ENCODE measurements around the gene SPRED1.
"Not testable (repeated sequence)": the region's sequence is repeated elsewhere in the genome, so short reads cannot be mapped to it uniquely, and the experiment has no call there.

SPRED1 gene

DNA sequence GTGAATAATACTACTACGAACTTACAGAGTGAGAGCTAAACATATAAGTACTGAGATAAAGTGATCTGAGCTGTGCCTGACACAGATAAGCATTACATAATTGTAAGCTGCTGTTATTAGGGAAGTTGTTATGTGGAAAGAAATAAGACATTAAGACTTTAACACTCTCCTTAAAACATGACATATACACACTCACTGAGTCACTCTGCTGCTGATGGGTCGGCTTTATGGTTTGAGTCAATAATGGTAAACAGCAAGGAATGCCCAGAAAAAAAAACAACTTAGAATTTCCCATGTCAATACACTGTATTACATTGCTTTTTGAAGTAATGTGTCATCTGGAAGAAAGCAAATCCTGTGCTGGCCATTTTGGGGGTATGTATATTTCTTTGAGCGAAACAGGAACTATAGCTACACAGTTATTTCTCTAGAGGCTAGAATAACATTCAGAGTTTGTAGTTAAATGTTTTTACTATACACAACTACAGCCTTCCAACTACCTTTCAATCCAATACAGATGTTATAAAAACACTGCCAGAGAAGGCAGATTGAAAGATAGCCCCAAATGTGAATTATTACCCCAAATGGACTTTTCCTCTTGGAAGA, 22.8 kb upstream of the SPRED1 start:
- in situ Hi-C loops (cut with MboI; ENCODE audit: low sequenced_read_pairs), result no loop called here

DNA sequence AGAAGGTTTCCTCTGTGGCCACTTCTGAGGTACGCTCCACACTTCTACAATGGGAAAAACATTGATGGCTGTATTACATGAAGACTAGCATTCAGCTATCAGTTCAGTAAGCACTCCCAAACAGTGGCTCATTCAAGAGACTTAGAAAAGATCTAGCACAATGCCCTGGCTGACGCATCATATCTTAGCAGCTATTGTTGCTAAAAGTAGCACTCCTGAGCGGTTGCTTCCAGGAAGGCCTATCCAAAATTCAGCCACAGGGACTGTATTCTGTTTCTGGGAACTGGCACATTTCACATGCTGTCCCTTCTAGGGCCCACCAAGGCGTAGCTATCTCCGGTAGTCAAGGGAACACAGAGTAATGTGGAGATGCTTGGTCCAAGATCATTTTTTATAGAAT, 21.2 kb upstream of the SPRED1 start:
- in situ Hi-C loops (cut with MboI; ENCODE audit: low sequenced_read_pairs), result no loop called here

DNA sequence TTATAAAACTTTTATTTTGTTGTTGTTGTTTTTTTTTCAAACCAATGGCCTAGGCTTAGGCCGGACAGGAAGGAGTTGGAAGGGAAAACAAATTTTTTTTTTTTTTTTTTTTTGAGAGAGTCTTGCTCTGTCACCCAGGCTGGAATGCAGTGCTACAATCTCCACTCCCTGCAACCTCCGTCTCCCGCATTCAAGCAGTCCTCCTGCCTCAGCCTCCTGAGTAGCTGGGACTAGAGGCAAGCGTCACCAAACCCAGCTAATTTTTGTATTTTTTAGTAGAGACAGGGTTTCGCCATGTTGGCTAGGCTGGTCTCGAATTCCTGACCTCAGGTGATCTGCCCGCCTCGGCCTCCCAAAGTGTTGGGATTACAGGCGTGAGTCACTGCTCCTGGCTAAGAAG, 15.6 kb upstream of the SPRED1 start:
- in situ Hi-C loops (cut with MboI; ENCODE audit: low sequenced_read_pairs), result not testable (repeated sequence)

DNA sequence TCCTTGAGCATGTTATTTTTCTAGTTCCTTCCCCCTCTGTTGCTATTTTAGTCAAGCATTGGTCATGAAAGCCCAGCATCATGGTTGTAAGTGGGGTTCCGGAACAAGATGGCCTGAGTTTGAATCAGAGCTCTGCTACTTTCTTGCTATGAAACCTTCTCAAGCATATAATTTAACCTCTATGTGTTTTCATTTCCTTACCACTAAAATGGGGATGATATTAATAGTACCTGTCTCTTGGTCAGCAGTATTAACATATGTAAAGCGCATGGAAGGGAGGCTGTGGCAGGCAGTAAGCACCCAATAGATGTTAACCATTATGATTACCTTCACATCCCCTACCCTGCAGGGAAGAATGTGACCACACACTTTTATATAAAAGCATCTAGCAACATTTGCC, 14.3 kb upstream of the SPRED1 start:
- in situ Hi-C loops (cut with MboI; ENCODE audit: low sequenced_read_pairs), result no loop called here

DNA sequence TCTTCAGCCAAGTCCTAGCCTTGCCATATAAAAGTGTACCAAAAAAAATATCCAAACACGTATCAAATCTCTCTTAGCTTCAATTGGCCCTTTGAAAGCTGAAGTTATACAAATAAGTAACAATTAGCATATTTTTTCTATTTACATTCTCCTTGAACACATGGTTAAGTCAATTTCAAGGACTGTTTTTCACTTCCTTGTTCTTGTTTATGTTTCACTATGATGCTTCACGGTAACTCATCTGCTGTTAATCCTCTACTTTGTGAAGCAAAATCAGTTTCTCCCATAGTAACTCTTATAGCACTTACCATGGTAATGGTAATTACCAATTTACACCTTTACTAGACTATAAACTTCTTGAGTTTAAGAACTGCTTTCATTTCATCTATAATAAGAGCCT, 10.6 kb upstream of the SPRED1 start:
- in situ Hi-C loops (cut with MboI; ENCODE audit: low sequenced_read_pairs), result no loop called here

DNA sequence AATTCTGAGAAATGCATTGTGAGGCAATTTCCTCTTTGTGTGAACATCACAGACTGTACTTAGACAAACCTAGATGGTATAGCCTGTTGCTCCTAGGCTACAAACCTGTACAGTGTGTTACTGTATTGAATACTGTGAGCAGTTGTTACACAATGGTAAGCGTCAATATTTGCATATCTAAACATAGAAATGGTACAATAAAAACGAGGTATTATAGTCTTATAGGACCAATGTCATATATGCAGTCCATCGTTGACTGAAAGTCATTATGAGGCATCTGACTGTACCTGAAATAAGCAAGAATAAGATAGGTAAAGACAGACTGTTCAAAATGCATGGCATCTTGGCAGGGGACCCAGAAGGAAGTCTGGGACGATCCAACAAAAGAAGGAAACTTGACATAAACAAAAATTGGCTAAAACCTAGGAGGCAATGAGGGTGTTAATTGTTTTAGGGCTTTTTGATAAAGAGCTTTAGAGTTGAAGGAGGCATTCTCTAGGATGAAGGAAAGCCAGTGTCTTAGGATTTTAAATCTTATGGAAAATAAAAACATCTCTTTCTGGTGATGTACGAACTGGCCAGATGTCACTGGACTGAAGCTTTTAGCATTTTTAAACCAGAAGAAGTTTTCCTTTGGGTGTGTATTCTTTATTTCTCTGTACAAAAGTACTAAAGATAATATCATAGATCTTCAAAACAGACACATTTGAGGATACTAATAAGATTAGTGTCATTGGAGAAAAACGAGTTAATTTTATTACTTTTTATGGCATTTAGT, 9.2 kb upstream of the SPRED1 start:
- in situ Hi-C loops (cut with MboI; ENCODE audit: low sequenced_read_pairs), result no loop called here

DNA sequence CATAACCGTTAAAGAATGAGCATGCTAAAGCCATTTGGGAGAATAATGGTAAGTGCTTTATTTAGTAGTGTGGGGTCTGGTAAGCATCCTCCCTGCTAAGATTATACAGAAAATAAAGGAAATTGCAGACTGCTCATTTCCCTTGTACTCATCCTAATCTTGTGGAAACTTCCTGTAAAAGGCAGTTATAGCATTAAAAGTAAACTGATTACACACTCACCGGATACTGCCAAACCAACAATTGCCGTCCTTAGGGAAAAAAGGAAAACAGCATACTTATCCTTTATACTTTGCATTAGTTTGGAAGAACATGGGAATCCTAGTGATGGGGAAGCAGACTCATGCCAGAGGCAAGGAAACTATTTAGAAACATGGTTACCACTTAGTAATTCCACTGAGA, 5.3 kb upstream of the SPRED1 start:
- in situ Hi-C loops (cut with MboI; ENCODE audit: low sequenced_read_pairs), result no loop called here

DNA sequence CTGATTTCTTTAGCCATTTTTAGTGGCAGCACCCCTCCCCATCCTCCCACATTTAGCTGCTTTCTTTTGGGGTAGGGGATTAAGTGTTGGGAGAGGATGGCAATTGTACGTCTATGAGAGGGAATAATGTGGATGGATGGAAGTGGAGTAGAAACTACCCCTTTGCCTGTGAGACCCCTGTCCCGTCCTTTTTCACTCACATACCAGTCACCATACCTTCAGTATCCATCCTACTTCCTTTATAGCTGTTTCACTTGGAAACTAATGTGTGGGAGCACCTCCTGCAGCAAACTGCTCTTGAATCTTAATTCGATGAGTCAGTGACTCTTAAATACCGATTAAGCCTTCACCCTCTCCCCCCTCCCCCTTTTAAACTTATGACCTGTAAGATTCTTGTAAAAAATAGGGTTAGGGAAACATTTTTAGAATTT, 730 bp downstream of the SPRED1 start:
- in situ Hi-C loops (cut with MboI; ENCODE audit: low sequenced_read_pairs), result loop anchor here (25.0 kb wide), 1 partner anchor 241 kb away; no protein-coding TSS in a partner anchor

DNA sequence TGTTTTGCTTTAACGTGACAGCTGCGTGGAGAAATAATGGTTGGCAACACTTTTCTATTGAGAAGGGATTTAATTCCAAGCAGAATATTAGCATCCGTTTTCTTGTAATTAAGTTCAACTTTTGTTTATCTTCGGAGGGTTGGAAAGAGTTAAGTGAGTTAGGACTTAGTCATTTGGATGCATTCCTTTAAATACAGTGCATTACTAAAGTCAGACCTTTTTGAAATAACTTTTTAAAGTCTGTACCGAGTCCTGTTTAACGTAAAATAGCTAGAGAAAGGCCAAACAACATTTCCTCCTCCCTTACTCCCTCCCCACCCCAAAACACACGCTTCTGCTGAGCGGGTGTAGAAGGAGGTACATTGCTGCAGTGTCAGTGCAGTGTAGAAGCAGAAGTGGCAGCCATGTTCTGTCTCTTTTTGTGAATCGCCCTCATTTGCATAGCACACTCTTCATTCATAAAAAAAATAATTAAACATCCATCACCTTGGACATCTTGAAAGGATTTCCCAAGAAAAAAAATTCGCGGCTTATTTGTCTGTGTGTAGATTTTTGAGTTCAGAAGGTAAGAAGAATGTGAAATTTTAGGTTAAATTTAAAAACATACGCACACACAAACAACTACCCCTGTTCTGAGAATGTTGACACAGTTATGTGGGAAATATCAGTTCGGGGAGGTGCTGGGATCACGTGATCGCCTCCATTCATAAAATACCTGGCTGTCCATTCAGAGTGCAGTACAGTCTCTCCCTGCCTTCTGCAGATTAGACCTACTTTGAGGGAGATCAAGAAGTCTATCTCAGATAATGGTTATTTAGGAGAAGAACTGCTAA, 1.6 kb downstream of the SPRED1 start:
- in situ Hi-C loops (cut with MboI; ENCODE audit: low sequenced_read_pairs), result loop anchor here (25.0 kb wide), 1 partner anchor 242 kb away; no protein-coding TSS in a partner anchor

DNA sequence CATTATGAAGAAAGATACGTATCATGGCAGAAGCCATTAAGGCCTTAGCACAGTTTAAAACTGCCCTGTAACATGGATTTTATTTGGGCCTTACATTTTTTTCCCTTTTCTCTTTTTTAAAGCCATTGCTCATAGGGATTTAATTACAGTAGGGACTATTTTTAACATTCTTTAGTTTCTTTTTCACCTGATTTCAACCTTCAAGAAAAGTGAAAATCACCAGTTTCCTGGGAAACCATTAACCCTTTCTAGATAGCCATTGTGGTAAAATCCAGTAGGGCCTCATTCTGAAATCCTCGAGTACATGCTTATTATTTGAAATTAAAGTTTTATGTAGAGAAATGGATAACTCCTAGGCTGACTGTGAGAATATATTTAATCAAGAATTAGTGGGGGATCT, 3.1 kb downstream of the SPRED1 start:
- in situ Hi-C loops (cut with MboI; ENCODE audit: low sequenced_read_pairs), result loop anchor here (25.0 kb wide), 1 partner anchor 243 kb away; no protein-coding TSS in a partner anchor

DNA sequence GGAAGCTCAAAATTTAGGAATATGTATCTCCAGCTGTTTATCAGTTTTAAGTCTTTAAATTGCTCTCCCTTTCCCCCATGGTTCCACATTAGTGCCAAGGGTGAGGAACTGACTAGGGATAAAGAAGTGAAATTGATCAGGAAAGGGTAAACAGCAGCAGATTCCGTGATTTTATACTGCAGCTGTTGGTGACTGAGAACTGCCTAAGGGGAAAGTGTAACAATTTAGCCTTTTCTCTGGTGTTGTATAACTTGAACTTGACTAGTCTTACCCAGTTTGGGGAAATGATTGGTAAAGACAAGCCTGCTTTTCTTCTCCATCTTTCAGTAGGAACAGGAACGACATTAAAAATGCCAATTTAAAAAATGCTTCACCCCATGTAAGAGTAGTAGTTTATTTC, 5.0 kb downstream of the SPRED1 start:
- in situ Hi-C loops (cut with MboI; ENCODE audit: low sequenced_read_pairs), result loop anchor here (25.0 kb wide), 1 partner anchor 245 kb away; no protein-coding TSS in a partner anchor

DNA sequence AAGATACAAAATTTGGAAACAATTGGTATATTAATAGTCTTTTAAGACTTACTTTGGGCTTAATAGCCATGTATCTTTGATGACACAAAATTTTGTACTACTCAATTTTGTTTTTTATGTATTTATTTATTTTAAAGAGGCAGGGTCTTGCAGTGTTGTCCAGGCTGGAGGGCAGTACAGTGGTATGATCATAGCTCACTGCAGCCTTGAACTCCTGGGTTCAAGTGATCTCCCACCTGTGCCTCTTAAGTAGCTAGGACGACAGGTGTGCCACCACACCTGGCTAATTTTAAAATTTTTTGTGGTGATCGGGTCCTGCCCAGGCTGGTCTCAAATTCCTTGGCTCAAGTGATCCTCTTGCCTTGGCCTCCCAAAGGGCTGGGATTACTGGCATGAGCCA, 6.5 kb downstream of the SPRED1 start:
- in situ Hi-C loops (cut with MboI; ENCODE audit: low sequenced_read_pairs), result loop anchor here (25.0 kb wide), 1 partner anchor 247 kb away; no protein-coding TSS in a partner anchor

DNA sequence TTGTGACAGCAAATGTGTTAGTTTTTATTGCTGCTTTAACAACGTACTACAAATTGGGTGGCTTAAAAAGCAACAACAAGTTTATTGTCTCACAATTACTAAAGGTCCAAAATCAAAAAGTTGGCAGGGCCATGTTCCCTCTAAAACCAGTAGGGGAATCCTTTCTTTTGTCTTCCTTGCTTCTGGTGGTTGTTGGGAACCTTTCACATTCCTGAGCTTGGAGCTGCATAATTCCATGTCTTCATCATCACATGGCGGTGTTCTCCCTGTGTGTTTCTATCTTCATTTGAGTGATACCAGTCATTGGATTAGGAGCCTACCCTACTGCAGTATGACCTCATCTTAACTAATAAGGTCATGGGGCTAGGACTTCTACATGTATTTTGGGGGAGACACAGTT, 7.4 kb downstream of the SPRED1 start:
- in situ Hi-C loops (cut with MboI; ENCODE audit: low sequenced_read_pairs), result loop anchor here (25.0 kb wide), 1 partner anchor 248 kb away; no protein-coding TSS in a partner anchor

DNA sequence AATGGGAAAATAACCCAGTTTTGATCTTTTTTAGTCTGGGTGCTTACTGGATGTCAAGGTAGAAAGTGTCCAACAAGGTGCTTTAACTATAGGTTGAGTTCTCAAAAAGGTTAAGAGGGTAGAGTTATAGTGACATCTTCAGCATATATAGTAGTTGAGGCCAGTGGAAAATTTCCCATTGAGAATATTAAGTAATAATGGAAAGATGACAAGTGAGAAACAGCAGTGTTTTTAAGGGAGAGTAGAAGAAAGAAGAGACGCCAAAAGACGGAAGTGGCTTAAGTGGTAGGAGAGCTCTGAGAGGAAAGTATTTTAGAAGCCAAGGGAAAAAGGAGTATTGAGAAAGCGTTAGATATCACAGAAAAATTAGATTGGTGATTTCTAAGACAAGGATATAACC, 10.6 kb downstream of the SPRED1 start:
- in situ Hi-C loops (cut with MboI; ENCODE audit: low sequenced_read_pairs), result loop anchor here (25.0 kb wide), 1 partner anchor 251 kb away; no protein-coding TSS in a partner anchor

DNA sequence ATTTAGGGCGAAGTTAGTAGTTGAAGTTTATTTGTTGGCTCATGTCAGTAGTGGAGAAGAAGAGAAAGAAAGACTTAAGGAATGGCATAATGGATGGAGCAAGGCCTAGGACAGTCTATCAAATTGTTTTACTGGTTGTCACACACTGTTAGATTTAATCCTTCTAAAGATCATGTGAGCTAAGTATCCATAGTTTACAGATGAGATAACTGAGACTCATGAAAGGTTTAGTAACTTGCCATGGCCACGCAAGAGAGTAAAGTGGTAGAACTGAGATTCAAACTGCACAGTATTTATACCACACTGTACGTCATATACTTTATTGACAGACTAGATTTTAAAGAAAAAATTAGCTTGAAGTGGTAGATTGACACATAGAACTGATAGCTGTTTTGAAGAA, 11.4 kb downstream of the SPRED1 start:
- in situ Hi-C loops (cut with MboI; ENCODE audit: low sequenced_read_pairs), result loop anchor here (25.0 kb wide), 1 partner anchor 252 kb away; no protein-coding TSS in a partner anchor

DNA sequence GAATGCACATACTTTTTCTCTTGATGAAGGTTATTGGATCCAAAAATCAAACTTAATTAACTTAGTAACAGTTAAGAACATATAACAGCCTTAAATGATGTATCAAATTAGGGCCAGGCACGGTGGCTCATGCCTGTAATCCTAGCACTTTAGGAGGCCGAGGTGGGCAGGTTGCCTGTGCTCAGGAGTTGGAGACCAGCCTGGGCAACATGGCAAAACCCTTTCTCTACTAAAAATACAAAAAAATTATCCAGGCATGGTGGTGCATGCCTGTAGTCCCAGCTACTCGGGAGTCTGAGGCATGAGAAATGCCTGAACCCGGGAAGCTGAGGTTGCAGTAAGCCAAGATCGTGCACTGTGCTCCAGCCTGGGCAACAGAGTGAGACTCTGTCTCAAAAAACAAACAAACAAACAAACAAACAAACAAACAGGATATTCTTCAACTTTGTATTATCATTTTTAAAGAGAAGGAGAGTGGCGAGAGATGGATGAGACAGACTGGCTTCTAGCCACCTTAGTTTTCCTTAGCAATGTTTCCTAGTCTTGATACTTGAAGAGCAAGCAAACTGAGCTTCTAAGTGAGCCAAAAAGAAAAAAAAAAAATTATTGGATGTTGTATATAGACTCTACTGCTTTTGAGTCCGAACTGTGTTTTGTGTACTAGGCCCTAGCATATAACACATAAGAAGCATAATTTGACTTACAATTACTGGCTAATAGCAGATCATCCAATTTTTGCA, 13.8 kb downstream of the SPRED1 start:
- in situ Hi-C loops (cut with MboI; ENCODE audit: low sequenced_read_pairs), result loop anchor here (25.0 kb wide), 1 partner anchor 254 kb away; no protein-coding TSS in a partner anchor

DNA sequence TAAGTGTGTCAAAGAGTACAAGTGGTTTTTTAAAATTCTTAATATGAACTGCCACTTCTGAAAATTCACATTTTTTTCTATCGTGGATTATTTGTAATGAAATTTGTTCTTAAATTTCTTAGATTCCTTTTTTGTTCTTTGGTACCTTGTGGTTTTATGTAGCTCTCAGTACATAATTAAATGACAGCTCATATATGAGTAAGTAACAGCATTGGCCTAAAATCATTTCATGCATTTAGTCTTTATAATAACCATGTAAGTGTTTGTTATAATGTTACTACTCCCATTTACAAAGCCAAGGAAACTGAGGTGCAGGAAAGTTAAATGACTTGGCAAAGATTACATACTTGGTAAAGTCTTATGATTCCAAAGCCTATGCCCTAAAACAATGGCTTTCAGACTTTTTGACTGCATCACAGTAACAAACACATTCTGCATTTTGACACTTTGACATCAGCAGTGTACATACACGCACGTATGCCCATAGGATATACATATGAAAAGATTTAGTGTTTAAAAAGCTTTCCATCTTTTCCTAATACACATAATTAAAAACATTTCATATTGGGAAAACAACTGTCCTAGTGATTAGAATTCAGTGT, 14.9 kb downstream of the SPRED1 start:
- in situ Hi-C loops (cut with MboI; ENCODE audit: low sequenced_read_pairs), result loop anchor here (25.0 kb wide), 1 partner anchor 255 kb away; no protein-coding TSS in a partner anchor

DNA sequence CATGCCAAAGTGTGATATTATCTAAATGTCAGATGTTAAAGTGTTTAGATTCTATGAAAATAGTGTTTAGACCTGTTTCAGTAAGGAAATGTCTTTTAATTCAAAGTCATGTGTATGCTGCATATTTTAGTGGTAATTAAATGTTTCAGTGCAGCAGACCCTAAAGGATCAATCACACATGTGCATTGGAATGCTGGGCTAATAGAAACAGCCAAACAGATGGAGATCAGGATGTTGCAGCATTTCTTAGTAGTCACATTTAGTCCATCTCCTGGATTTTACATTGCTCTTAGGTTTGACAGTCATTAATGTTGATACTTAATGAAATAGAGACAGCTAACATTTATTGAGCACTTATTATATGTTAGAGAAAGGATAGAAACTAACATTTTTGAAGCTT, 18.5 kb downstream of the SPRED1 start:
- in situ Hi-C loops (cut with MboI; ENCODE audit: low sequenced_read_pairs), result loop anchor here (25.0 kb wide), 1 partner anchor 259 kb away; no protein-coding TSS in a partner anchor

DNA sequence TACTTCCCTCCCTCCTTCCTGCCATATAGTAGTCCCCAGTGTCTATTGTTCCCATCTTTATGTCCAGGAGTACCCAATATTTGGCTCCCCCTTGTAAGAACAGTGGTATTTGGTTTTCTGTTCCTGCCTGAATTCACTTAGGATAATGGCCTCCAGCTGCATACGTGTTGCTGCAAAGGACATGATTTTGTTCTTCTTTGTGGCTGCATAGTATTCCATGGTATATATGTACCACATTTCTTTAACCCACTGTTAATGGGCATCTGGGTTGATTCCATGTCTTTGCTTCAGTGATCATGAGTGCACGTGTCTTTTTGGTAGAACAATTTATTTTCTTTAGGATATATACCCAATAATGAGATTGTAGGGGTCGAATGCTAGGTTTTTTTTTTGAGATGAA, 19.3 kb downstream of the SPRED1 start:
- in situ Hi-C loops (cut with MboI; ENCODE audit: low sequenced_read_pairs), result loop anchor here (25.0 kb wide), 1 partner anchor 260 kb away; no protein-coding TSS in a partner anchor

DNA sequence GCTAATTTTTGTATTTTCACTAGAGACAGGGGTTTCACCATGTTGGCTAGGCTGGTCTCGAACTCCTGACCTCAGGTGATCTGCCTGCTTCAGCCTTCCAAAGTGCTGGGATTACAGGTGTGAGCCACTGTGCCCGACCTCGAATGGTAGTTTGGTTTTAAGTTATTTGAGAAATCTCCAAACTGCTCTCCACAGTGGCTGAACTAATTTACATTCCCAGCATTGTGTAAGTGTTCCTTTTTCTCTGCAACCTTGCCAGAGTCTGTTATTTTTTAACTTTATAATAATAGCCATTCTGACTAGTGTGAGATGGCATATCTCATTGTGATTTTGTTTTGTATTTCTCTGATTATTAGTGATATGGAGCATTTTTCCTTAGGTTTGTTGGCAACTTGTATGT, 19.8 kb downstream of the SPRED1 start:
- in situ Hi-C loops (cut with MboI; ENCODE audit: low sequenced_read_pairs), result loop anchor here (25.0 kb wide), 1 partner anchor 260 kb away; no protein-coding TSS in a partner anchor
